ENCODE measurements around the gene PHB1.
"Not testable (repeated sequence)": the region's sequence is repeated elsewhere in the genome, so short reads cannot be mapped to it uniquely, and the experiment has no call there.

GRCh38 chr17:49389514-49390347 is 25.0 kb downstream of the PHB1 start:
- not testable (repeated sequence) for TF ChIP-seq POLR2A (IDR thresholded peaks at IDR 0.05; ENCODE audit: low read length); GATA1 (IDR thresholded peaks at IDR 0.05; ENCODE audit: low read depth, low read length)

Measured in erythroblast (primary cell).